KMS-11 (cell line): ENCODE measurements around the gene RTN4RL1.

ENCODE experiments used
- H2AFZ ChIP-seq: fragments of 200-600 bp; sonication (generic); 2 replicates; pipeline ENCODE4 v1.6.1; 2016; ENCODE audit warnings: antibody characterized with exemption, mixed run types, low read depth
- H3K27ac ChIP-seq: fragments of 200-600 bp; sonication (generic); 2 replicates; pipeline ENCODE4 v1.6.1; 2016; ENCODE audit warnings: mild to moderate bottlenecking, mixed run types
- H3K27me3 ChIP-seq: fragments of 200-600 bp; sonication (generic); 2 replicates; pipeline ENCODE4 v1.6.1; 2017; ENCODE audit warnings: mild to moderate bottlenecking, low read depth, mixed run types, moderate library complexity; ENCODE audit not compliant: insufficient read depth
- H3K36me3 ChIP-seq: fragments of 200-600 bp; sonication (generic); 2 replicates; pipeline ENCODE4 v1.6.1; 2017; ENCODE audit warnings: mild to moderate bottlenecking, mixed run types; ENCODE audit not compliant: insufficient read depth
- H3K4me1 ChIP-seq: fragments of 200-600 bp; sonication (generic); 2 replicates; pipeline ENCODE4 v1.6.1; 2016; ENCODE audit warnings: mild to moderate bottlenecking, low read depth, mixed run types; ENCODE audit not compliant: poor library complexity, severe bottlenecking
- H3K4me2 ChIP-seq: fragments of 200-600 bp; sonication (generic); 2 replicates; pipeline ENCODE4 v1.7.0; 2016; ENCODE audit warnings: mild to moderate bottlenecking, mixed run types
- H3K4me3 ChIP-seq: fragments of 200-600 bp; sonication (generic); IDR thresholded peaks from 2 replicates; pipeline ENCODE4 v1.6.1; 2017; ENCODE audit warnings: low read depth, low read length, mixed read lengths; ENCODE audit not compliant: insufficient read depth
- H3K79me2 ChIP-seq: fragments of 200-600 bp; sonication (generic); 2 replicates; pipeline ENCODE4 v1.6.1; 2016; ENCODE audit warnings: low read depth, mixed run types; ENCODE audit not compliant: insufficient read depth
- H3K9ac ChIP-seq: fragments of 200-600 bp; sonication (generic); 2 replicates; pipeline ENCODE4 v1.6.1; 2016; ENCODE audit warnings: mild to moderate bottlenecking, mixed run types
- H4K20me1 ChIP-seq: fragments of 200-600 bp; sonication (generic); 2 replicates; pipeline ENCODE4 v1.6.1; 2016; ENCODE audit warnings: mild to moderate bottlenecking, mixed run types; ENCODE audit not compliant: insufficient read depth
- TF ChIP-seq, protein P1 (sequence below): fragments of 200-600 bp; sonication (generic); conservative IDR thresholded peaks from 2 replicates; pipeline ENCODE4 v1.6.1; 2017; ENCODE audit warnings: low read depth, mild to moderate bottlenecking, antibody characterized with exemption, low read length, moderate library complexity, mixed read lengths

RTN4RL1 gene

DNA sequence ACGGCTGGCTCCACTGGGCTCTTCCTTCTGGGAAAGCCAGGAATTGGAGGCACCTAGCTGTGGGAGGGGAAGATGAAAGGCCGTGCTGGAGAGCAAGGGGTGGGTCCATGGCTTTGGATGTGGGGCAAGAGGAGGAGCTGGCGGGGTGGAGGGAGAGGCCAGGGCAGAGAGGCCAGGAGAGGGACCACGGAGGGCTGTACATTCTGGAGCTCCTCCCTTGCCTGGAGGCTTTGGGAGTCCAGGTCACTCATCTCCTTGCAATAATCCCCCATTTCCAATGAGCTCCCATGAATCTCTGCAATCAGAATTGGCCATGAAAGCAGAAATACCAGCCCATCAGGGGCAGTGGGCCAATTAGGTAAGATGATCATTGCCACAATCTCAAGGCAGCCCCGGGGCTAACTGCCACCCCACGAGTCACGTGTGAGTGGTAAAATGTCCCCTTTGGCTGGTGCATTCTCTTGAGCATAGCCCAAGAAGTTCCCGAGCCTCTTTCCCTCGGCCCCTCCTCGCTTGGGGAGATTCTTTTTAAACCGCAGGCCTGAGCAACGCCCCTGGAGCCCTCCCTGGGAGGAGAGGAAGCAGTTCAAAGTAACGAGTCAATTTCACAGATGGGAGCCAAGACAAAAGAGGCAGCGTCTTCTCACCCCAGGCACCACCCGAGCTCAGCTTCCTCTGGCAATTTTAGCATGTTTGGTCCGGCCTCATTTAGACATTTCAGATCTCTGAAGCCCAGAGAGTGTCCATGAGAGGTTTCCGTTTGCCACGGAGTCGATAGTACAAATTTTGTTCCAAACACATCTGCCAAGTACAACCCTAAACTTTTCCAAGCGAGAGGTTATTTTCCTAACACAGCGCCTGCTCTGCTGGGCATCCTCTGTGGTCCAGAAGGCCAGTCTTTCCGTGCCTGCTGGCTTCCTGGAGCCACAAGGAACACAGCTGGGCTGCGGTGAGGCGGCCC, 13.4 kb downstream of the RTN4RL1 start:
- Histone ChIP-seq H4K20me1 (no peaks in the 10 kb centered on the region), H3K9ac (no peak overlapping the region), H3K36me3 (no peaks in the 10 kb centered on the region), H3K4me1 (peaks cover under 1% of the 10 kb centered on the region), H3K79me2 (no peaks in the 10 kb centered on the region), H3K4me3 (no peak overlapping the region), H3K4me2 (no peak overlapping the region), H2AFZ (no peak overlapping the region), H3K27me3 (no peaks in the 10 kb centered on the region; the same call in 1 of the 2 replicates), H3K27ac (no peak overlapping the region)
- TF ChIP-seq, protein P1, sequence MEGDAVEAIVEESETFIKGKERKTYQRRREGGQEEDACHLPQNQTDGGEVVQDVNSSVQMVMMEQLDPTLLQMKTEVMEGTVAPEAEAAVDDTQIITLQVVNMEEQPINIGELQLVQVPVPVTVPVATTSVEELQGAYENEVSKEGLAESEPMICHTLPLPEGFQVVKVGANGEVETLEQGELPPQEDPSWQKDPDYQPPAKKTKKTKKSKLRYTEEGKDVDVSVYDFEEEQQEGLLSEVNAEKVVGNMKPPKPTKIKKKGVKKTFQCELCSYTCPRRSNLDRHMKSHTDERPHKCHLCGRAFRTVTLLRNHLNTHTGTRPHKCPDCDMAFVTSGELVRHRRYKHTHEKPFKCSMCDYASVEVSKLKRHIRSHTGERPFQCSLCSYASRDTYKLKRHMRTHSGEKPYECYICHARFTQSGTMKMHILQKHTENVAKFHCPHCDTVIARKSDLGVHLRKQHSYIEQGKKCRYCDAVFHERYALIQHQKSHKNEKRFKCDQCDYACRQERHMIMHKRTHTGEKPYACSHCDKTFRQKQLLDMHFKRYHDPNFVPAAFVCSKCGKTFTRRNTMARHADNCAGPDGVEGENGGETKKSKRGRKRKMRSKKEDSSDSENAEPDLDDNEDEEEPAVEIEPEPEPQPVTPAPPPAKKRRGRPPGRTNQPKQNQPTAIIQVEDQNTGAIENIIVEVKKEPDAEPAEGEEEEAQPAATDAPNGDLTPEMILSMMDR = no peak

DNA sequence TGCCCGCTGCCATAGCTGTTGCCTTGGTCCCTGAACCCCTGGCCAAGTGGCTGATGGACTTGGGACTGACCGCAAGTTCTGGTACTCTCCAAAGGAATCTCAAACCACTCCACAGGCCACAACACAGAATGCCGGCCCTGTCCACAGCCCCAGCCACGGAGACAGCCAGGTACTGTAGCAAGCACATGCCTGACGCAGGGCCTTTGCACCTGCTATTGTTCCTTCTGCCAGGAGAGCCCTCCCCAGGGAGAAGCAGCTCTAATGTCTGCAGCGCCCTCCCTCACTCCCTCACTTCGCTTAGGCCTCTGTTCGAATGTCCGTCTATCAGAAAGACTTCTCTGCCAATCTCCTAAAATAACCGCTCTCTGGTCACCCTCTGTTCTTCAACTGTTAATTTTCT, 15.4 kb downstream of the RTN4RL1 start:
- TF ChIP-seq, protein P1 = no peak
- H3K36me3 ChIP-seq = no peaks in the 10 kb centered on the region
- H4K20me1 ChIP-seq = no peaks in the 10 kb centered on the region
- no peaks in the 10 kb centered on the region for H3K79me2 ChIP-seq
- H2AFZ ChIP-seq = no peak overlapping the region
- no peak overlapping the region for H3K4me2 ChIP-seq
- H3K4me1 ChIP-seq = no peaks in the 10 kb centered on the region
- no peak overlapping the region for H3K9ac ChIP-seq
- H3K27me3 ChIP-seq = no peaks in the 10 kb centered on the region; the same call in 1 of the 2 replicates
- no peak overlapping the region for H3K27ac ChIP-seq
- H3K4me3 ChIP-seq = no peak overlapping the region

DNA sequence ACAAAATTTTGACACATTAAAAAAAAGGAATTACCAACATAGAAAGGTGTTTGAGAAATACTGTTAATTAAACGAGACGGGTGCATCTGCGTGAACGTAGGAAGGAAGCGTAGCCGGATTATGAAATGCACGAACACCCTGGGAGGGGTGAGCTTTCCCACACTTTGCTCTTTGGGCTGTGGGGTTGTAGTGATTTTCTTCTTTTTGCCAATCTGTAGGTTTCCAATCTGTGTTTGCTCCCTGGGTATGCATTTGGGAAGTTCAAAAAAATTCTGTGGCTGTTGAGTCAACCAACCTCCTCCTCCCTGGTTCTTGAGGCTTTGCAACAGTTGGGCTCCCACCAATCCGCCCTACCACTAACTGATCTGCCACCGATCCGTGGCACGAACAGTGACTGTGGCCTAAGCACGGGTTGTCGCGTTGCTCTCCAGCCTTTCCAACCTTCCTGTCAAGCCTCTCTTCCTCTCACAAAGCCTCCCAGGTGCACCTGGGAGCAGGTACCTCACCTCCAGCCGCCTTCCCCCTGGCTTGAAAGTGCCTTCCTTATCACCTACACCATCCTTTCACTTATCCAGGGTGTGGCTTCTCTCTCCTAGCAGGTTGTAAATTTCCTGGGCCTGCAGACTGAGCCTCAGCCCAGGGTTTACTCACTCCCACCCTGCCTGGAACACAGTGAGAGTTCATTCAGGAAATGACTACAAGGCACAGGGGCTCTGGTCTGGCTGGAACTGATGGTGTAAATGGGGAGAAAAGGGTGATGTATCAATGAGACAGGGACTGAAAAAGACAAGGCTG, 16.6 kb downstream of the RTN4RL1 start:
- H3K4me3 ChIP-seq = no peak overlapping the region
- H3K4me1 ChIP-seq = no peaks in the 10 kb centered on the region
- TF ChIP-seq, protein P1 = no peak
- H3K27me3 ChIP-seq = no peaks in the 10 kb centered on the region; the same call in 1 of the 2 replicates
- no peaks in the 10 kb centered on the region for H3K79me2 ChIP-seq
- H2AFZ ChIP-seq = no peak overlapping the region
- no peak overlapping the region for H3K27ac ChIP-seq
- H3K9ac ChIP-seq = no peak overlapping the region
- H3K36me3 ChIP-seq = no peaks in the 10 kb centered on the region
- no peak overlapping the region for H3K4me2 ChIP-seq
- no peaks in the 10 kb centered on the region for H4K20me1 ChIP-seq

DNA sequence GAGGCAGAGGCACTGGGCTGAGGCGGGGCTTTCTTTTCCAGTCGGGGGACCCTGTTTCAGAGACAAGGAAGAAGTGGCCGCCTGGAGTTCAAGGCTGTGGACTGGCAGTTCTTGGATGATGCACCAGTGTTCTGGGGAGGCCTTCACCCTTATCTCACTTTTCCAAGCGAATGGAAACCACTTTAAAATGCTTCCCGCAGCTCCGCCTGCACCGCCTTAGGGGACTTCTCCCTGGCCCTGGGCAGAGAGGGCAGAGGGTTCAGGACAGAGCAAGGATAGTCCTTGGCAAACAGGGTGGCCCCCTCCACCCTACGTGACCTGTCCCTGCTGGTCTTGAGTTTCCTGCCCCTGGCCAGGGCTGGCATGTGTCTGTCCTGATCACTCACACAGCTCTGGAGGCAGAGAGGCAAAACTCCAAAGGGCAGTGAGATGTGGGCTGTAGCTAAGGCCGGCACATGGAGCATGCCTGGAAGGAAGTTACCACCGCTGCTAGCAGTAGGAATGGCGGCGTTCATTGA, 20.6 kb downstream of the RTN4RL1 start:
- TF ChIP-seq, protein P1 = no peak
- Histone ChIP-seq H3K4me1 (peaks cover 9% of the 10 kb centered on the region), H3K79me2 (no peaks in the 10 kb centered on the region), H3K4me2 (no peak overlapping the region), H3K4me3 (no peak overlapping the region), H4K20me1 (no peaks in the 10 kb centered on the region), H3K27ac (no peak overlapping the region), H3K9ac (no peak overlapping the region), H3K27me3 (no peaks in the 10 kb centered on the region), H3K36me3 (no peaks in the 10 kb centered on the region), H2AFZ (no peak overlapping the region)
